ENCODE results near the gene TPD52L1.

DNA sequence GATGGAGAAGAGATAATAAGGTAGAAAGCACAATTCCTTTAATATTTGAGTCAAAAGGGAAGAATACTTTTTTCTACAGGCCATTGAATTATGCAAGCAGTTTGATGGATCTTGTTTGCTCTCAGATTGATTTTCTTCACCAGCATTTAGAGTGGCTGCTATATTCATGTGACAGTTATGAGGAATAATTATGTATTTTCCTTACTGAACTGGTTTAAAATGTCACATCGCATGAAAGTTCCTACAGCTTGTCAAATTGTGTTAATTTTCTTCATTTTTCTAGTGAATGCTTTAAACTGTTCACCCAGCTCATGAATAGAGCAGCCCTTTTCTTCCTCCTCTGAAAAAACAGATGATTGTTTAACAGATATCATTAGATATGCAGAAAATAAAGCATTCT, 37.4 kb upstream of the TPD52L1 start:
- TF ChIP-seq, protein P1, sequence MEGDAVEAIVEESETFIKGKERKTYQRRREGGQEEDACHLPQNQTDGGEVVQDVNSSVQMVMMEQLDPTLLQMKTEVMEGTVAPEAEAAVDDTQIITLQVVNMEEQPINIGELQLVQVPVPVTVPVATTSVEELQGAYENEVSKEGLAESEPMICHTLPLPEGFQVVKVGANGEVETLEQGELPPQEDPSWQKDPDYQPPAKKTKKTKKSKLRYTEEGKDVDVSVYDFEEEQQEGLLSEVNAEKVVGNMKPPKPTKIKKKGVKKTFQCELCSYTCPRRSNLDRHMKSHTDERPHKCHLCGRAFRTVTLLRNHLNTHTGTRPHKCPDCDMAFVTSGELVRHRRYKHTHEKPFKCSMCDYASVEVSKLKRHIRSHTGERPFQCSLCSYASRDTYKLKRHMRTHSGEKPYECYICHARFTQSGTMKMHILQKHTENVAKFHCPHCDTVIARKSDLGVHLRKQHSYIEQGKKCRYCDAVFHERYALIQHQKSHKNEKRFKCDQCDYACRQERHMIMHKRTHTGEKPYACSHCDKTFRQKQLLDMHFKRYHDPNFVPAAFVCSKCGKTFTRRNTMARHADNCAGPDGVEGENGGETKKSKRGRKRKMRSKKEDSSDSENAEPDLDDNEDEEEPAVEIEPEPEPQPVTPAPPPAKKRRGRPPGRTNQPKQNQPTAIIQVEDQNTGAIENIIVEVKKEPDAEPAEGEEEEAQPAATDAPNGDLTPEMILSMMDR (IDR thresholded peaks at IDR 0.05; ENCODE audit: poor library complexity): no peak
- no peak for TF ChIP-seq EZH2 (IDR thresholded peaks at IDR 0.05; ENCODE audit: borderline replicate concordance)

Data from hepatocyte (in vitro differentiated cells).